GM20000 (cell line): ENCODE measurements around the gene CD2.

ENCODE experiments used
- DNase-seq: peaks from one replicate; pipeline ENCODE4 v3.0.0; 2012; ENCODE audit warnings: low spot score
- TF ChIP-seq, protein P1 (sequence below): IDR thresholded peaks from 2 replicates; pipeline ENCODE4 v1.5.1; 2012; ENCODE audit warnings: mild to moderate bottlenecking, control low read depth; ENCODE audit errors: extremely low read depth, missing control alignments

The CD2 gene

DNA sequence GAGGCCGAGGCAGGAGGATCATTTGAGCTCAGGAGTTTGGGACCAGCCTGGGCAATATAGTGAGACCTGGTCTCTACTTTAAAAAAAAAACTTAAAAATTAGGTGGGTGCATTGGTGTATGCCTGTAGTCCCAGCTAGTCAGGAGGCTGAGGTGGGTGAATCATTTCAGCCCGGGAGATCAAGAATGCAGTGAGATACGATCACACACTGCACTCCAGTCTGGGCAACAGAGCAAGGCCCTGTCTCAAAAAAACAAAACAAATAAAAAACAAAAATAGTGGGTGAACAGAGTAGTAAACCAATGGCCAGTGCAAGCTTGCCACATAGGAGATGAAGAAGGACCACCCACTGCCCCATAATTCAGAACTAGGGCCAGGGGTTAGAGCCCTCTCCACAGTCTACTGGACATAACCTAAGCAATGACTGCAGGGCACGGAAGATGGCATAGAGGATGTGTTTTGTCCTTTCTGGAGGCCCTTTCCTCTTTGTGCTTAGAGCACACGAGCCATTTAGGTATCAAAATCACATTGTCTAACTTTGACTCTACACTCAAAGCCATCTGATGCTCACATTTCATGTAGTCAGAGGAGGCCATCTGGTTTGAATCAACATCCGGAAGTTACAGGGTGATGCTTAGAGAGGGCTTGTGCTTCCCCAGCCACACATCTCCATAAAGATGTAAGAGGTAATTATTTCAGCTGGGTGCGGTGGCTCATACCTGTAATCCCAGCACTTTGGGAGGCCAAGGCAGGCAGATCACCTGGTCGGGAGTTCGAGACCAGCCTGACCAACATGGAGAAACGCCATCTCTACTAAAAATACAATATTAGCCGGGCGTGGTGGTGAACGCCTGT is 12.6 kb downstream of the CD2 start:
- TF ChIP-seq, protein P1, sequence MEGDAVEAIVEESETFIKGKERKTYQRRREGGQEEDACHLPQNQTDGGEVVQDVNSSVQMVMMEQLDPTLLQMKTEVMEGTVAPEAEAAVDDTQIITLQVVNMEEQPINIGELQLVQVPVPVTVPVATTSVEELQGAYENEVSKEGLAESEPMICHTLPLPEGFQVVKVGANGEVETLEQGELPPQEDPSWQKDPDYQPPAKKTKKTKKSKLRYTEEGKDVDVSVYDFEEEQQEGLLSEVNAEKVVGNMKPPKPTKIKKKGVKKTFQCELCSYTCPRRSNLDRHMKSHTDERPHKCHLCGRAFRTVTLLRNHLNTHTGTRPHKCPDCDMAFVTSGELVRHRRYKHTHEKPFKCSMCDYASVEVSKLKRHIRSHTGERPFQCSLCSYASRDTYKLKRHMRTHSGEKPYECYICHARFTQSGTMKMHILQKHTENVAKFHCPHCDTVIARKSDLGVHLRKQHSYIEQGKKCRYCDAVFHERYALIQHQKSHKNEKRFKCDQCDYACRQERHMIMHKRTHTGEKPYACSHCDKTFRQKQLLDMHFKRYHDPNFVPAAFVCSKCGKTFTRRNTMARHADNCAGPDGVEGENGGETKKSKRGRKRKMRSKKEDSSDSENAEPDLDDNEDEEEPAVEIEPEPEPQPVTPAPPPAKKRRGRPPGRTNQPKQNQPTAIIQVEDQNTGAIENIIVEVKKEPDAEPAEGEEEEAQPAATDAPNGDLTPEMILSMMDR: no peak

DNA sequence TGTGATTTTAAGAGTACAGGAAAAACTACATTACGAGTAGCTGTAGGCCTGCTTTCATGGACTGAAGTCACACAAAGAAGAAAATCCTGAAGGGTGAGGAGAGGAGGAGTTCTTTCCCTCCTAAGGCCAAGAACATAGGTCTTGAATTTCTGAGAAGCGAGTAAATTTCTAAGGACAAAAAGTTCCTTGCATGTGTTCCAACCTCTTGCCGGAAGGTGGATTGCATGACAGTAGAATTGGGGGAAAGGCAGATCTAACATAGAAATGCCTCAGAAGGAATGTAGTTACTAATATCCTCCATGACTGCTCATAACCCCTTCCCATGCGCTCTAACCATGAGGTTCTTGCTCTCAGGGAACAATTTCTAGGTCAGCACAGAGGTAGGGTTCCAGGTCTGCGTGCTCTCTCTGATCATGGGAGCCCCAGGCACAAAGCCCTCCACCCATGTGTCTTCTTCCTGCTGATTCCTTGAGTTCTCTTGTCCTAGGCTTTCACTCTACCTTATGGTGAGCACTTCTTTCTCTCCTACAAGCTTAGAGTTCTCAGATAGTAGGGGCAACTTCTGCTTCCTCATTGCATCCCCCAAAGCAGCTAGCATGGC is 13.7 kb downstream of the CD2 start:
- TF ChIP-seq, protein P1: no peak
- DNase-seq: no peak

More for the DNA sequence above, 12.6 kb downstream of the CD2 start:
- DNase-seq: no peak

DNA sequence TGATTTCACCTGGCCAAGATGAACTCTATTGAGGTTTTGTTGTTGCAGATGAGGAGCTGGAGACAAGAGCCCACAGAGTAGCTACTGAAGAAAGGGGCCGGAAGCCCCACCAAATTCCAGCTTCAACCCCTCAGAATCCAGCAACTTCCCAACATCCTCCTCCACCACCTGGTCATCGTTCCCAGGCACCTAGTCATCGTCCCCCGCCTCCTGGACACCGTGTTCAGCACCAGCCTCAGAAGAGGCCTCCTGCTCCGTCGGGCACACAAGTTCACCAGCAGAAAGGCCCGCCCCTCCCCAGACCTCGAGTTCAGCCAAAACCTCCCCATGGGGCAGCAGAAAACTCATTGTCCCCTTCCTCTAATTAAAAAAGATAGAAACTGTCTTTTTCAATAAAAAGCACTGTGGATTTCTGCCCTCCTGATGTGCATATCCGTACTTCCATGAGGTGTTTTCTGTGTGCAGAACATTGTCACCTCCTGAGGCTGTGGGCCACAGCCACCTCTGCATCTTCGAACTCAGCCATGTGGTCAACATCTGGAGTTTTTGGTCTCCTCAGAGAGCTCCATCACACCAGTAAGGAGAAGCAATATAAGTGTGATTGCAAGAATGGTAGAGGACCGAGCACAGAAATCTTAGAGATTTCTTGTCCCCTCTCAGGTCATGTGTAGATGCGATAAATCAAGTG is 14.3 kb downstream of the CD2 start:
- no peak for DNase-seq

DNA sequence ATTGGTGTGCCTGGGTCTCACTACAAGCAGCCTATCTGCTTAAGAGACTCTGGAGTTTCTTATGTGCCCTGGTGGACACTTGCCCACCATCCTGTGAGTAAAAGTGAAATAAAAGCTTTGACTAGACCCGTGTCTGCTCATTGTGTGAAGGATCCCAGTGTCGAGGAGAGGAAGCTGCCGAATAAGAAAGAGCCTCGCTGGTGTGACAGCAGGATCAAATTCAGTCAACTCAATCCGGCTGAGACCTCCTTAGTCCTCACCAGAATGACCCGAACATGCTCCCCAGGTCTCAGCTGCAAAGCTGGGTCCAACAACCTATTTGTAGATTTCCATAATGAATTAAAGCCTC is 14.8 kb downstream of the CD2 start:
- DNase-seq: no peak
- TF ChIP-seq, protein P1: no peak

More for the DNA sequence above, 14.3 kb downstream of the CD2 start:
- TF ChIP-seq, protein P1: no peak

DNA sequence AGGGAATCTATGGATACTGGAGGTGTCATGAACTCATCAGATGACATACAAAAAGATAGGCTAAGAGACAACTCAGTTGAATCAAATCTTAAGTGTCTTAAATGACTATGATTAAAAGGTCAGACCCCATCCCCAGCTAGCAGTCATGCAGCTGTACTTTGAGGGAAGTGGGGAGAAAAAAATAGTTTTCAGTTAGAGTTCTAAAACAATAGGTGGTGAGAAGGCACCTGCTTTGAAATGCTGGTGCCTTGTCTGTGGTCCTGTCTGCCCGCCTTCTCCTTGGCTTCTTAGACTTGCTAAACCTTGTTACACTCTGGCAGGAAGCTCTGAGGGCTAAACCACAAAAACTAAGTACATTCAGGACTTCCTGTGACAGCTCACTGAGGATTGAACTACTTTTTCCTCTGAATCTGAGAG is 15.3 kb downstream of the CD2 start:
- TF ChIP-seq, protein P1: no peak
- DNase-seq: peak; percentile 61

DNA sequence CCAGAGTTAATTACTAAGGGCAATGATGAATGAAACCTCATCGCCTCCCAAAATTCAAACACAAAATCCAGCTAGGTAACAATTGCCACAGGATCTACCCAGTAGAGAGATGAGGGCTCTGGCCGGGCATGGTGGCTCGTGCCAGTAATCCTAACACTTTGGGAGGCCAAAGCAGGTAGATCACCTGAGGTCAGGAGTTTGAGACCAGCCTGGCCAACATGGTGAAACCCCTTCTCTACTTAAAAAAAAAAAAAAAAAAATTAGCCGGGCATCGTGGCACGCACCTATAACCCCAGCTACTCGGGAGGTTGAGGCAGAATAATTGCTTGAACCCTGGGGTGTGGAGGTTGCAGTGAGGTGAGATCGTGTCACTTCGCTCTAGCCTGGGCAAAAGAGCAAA is 15.8 kb downstream of the CD2 start:
- TF ChIP-seq, protein P1: no peak
- DNase-seq: no peak

DNA sequence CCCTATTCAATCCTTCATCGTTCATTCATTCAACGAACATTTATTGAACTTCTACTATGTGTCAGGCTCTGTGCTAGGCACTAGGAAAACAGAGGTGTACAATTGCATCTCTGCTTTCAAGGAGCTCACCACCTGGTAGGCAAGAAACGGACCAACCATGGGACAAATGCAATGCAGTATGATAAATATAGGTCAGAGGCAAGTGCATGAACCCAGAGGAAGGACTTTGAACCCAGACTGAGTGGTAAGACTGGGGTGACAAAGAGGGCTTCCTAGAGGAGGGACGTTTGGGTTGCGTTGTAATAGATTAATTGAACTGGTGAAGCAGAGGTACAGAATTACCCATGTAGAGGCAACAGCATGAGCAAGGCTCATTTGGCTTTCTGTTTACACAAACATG is 16.4 kb downstream of the CD2 start:
- no peak for DNase-seq
- TF ChIP-seq, protein P1: no peak
